ENCODE measurements around the gene NTN1. TPM values are rescaled to one million over a fixed set of nuclear protein-coding genes. Genes with fewer than 3 reads are reported as not detected.
A peak's percentile ranks its signal among the peaks of the same experiment; 100 is the strongest.

The NTN1 gene
- total RNA-seq, 1 donor from 2014 or later, result under 0.01 TPM

- FAIRE-seq (peak; percentile 13), DNase-seq (ENCODE audit: low read depth) (no peak)
- no peaks in the 10 kb centered on the region for H3K27me3 ChIP-seq (ENCODE audit: control insufficient read depth, insufficient read depth, low read length)
- H3K36me3 ChIP-seq (ENCODE audit: control insufficient read depth, insufficient read depth, low read length), result no peaks in the 10 kb centered on the region
- H3K4me3 ChIP-seq (ENCODE audit: low read depth, low read length), result no peak overlapping the region
- no peak for TF ChIP-seq CTCF (IDR thresholded peaks at IDR 0.05; ENCODE audit: insufficient read depth, low read length, severe bottlenecking)
Measured at GRCh38 chr17:9124554-9124935, 103.2 kb downstream of the NTN1 start.

- DNase-seq (ENCODE audit: low read depth) (no peak), FAIRE-seq (no peak)
- H3K27me3 ChIP-seq (ENCODE audit: control insufficient read depth, insufficient read depth, low read length), result no peaks in the 10 kb centered on the region
- TF ChIP-seq CTCF (IDR thresholded peaks at IDR 0.05; ENCODE audit: insufficient read depth, low read length, severe bottlenecking), result no peak
- no peak overlapping the region for H3K4me3 ChIP-seq (ENCODE audit: low read depth, low read length)
- H3K36me3 ChIP-seq (ENCODE audit: control insufficient read depth, insufficient read depth, low read length), result no peaks in the 10 kb centered on the region
Measured at GRCh38 chr17:9125722-9126121, 104.4 kb downstream of the NTN1 start.

- no peak for TF ChIP-seq CTCF (IDR thresholded peaks at IDR 0.05; ENCODE audit: insufficient read depth, low read length, severe bottlenecking)
- H3K36me3 ChIP-seq (ENCODE audit: control insufficient read depth, insufficient read depth, low read length), result no peaks in the 10 kb centered on the region
- no peak for FAIRE-seq
- no peak overlapping the region for H3K4me3 ChIP-seq (ENCODE audit: low read depth, low read length)
- no peak for DNase-seq (ENCODE audit: low read depth)
- H3K27me3 ChIP-seq (ENCODE audit: control insufficient read depth, insufficient read depth, low read length), result no peaks in the 10 kb centered on the region
Measured at GRCh38 chr17:9127340-9127739, 106.0 kb downstream of the NTN1 start.

- Histone ChIP-seq H3K27me3 (ENCODE audit: control insufficient read depth, insufficient read depth, low read length) (no peaks in the 10 kb centered on the region), H3K4me3 (ENCODE audit: low read depth, low read length) (no peak overlapping the region), H3K36me3 (ENCODE audit: control insufficient read depth, insufficient read depth, low read length) (no peaks in the 10 kb centered on the region)
- FAIRE-seq (no peak), DNase-seq (ENCODE audit: low read depth) (no peak)
- no peak for TF ChIP-seq CTCF (IDR thresholded peaks at IDR 0.05; ENCODE audit: insufficient read depth, low read length, severe bottlenecking)
Measured at GRCh38 chr17:9131371-9131770, 110.1 kb downstream of the NTN1 start.

GRCh38 chr17:9132291-9132690, 111.0 kb downstream of the NTN1 start:
- Histone ChIP-seq H3K4me3 (ENCODE audit: low read depth, low read length) (no peak overlapping the region), H3K36me3 (ENCODE audit: control insufficient read depth, insufficient read depth, low read length) (no peaks in the 10 kb centered on the region), H3K27me3 (ENCODE audit: control insufficient read depth, insufficient read depth, low read length) (no peaks in the 10 kb centered on the region)
- no peak for TF ChIP-seq CTCF (IDR thresholded peaks at IDR 0.05; ENCODE audit: insufficient read depth, low read length, severe bottlenecking)
- DNase-seq (ENCODE audit: low read depth) (no peak), FAIRE-seq (no peak)

DNA sequence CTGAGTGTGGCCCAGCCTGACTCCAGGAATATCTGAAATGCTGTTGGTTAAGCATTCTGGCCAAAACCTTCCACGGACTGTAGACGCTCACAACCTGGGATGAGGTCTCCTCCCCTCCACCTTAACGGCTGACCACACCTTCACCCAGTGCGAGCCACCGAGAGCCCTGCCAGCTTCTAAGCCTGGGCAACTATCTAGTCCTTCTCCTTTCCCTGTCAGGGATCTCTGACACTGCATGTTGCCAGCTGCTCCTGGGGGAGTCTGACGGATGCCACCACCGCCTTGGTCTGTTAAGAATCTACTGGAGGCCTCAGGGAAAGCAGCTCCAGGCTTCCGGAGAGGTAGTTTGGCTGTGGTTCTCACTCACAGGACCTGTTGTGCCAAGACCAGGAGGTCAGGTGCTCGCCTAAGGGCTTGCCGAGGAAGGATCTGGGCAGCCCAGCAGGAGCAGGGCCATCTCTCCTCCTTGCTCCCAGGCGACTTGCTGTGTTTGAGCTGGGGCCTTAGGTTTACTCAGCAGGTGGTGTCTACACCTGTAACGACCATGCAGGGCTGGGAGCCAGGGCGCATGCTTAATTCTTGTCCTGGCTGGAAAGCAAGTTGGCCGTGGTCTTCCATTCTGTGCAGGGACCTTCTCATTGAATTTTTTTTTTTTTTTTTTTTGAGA, 111.8 kb downstream of the NTN1 start:
- Histone ChIP-seq H3K27me3 (ENCODE audit: control insufficient read depth, insufficient read depth, low read length) (no peaks in the 10 kb centered on the region), H3K36me3 (ENCODE audit: control insufficient read depth, insufficient read depth, low read length) (no peaks in the 10 kb centered on the region), H3K4me3 (ENCODE audit: low read depth, low read length) (no peak overlapping the region)
- FAIRE-seq (no peak), DNase-seq (ENCODE audit: low read depth) (no peak)
- no peak for TF ChIP-seq CTCF (IDR thresholded peaks at IDR 0.05; ENCODE audit: insufficient read depth, low read length, severe bottlenecking)

Data from bronchial epithelial cell (primary cell).